SK-N-SH (cell line): ENCODE results near the gene ZAP70.

Experiments
- CTCF ChIP-seq: fragments of 200-600 bp; sonication (generic); IDR thresholded peaks from 2 replicates; pipeline ENCODE4 v1.6.1; 2017; ENCODE audit warnings: antibody characterized with exemption, mild to moderate bottlenecking, moderate library complexity
- EZH2phosphoT487 ChIP-seq: fragments of 200-600 bp; sonication (generic); IDR thresholded peaks from 2 replicates; pipeline ENCODE4 v1.6.1; 2017; ENCODE audit warnings: low read depth, mixed run types, mild to moderate bottlenecking, antibody characterized with exemption, moderate library complexity, borderline replicate concordance
- RAD21 ChIP-seq: IDR thresholded peaks from 2 replicates; pipeline ENCODE4 v1.6.1; 2012; ENCODE audit warnings: mild to moderate bottlenecking, low read length
- TAF1 ChIP-seq: IDR thresholded peaks from 2 replicates; pipeline ENCODE4 v1.6.1; 2012; ENCODE audit warnings: low read depth, mild to moderate bottlenecking, low read length, moderate library complexity, borderline replicate concordance
- TF ChIP-seq, protein P1 (sequence below): IDR thresholded peaks from 2 replicates; pipeline ENCODE4; 2012

GRCh38 chr2:97715951-97716694 lies 2.7 kb downstream of the ZAP70 start:
- TF ChIP-seq CTCF (no peak), EZH2phosphoT487 (no peak), TAF1 (no peak), RAD21 (no peak)
- TF ChIP-seq, protein P1, sequence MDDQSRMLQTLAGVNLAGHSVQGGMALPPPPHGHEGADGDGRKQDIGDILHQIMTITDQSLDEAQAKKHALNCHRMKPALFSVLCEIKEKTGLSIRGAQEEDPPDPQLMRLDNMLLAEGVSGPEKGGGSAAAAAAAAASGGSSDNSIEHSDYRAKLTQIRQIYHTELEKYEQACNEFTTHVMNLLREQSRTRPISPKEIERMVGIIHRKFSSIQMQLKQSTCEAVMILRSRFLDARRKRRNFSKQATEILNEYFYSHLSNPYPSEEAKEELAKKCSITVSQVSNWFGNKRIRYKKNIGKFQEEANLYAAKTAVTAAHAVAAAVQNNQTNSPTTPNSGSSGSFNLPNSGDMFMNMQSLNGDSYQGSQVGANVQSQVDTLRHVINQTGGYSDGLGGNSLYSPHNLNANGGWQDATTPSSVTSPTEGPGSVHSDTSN: no peak
